Measurements from ENCODE around the gene FARSA. TPM values are rescaled to one million over a fixed set of nuclear protein-coding genes. Genes with fewer than 3 reads are reported as not detected.

The FARSA gene
- polyA plus RNA-seq, 2 of the 4 experiments (the other 2 are of a cell fraction), result 18.1 to 58.7 TPM

DNA sequence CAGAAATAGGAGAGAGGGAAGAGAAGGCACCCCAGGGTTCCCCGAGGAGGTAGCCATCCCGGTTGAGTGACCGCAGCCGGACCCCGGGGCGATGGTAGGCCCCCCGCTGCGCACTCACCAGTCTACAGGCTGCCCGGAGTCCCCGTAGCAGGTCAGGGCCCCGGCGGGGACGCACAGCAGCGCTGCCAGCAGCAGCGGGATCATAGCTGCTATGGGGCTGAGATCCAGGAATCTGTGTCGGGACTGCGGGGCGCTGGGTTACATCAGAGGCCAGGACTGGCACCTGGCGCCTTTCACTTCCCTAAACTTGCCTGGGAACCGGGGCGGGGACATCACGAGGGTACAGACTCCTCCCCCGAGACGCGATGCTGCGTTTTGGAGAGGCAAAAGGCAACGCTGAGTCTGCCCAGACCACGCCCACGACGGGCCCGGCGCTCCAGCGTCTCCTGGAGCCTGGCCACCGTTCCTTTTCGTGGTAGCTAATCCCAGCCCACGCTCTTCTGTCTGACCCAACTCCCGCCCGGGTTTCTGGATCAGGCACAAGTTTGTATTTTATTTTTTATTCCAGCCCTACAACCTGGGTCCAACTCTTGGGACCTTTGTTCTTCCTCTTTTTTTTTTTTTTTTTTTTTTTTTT, 52.2 kb downstream of the FARSA start, which contains the start of gene DNASE2 (continued):
- TF ChIP-seq BCL3 (IDR thresholded peaks at IDR 0.05) (0 out of 3 replicates have a peak, but pooled peaks have one; percentile 50), EHMT2 (IDR thresholded peaks at IDR 0.05; ENCODE audit: low read depth) (no peak), FOSB (CRISPR knock-in tag; IDR thresholded peaks at IDR 0.05) (no peak), SMC3 (IDR thresholded peaks at IDR 0.05) (no peak), CHD2 (IDR thresholded peaks at IDR 0.05; ENCODE audit: low read length, partially characterized antibody) (no peak), NFE2L2 (conservative IDR thresholded peaks at IDR 0.05; ENCODE audit: low read length) (no peak), NR3C1 (IDR thresholded peaks at IDR 0.05) (no peak), TFCP2L1 (CRISPR knock-in tag; IDR thresholded peaks at IDR 0.05) (no peak), FOXS1 (CRISPR knock-in tag; IDR thresholded peaks at IDR 0.05) (no peak), USF2 (IDR thresholded peaks at IDR 0.05) (no peak; the same call in 1 of the 2 replicates), NPAS2 (CRISPR knock-in tag; IDR thresholded peaks at IDR 0.05; ENCODE audit: borderline replicate concordance) (no peak), EHF (CRISPR knock-in tag; IDR thresholded peaks at IDR 0.05) (no peak), RFX5 (IDR thresholded peaks at IDR 0.05) (peak; percentile 62), ZFP36 (IDR thresholded peaks at IDR 0.05; ENCODE audit: borderline replicate concordance, partially characterized antibody) (no peak), HOXB5 (CRISPR knock-in tag; IDR thresholded peaks at IDR 0.05) (no peak), ZC3H11A (IDR thresholded peaks at IDR 0.05) (no peak), KDM5A (IDR thresholded peaks at IDR 0.05) (no peak), BHLHE40 (IDR thresholded peaks at IDR 0.05; ENCODE audit: low read depth, low read length) (no peak), TP53 (CRISPR knock-in tag; IDR thresholded peaks at IDR 0.05) (no peak), RAD21 (conservative IDR thresholded peaks at IDR 0.05 in 1 of 2, IDR thresholded peaks at IDR 0.05 in 1 of 2) (no peak), HOXB13 (CRISPR knock-in tag; IDR thresholded peaks at IDR 0.05; ENCODE audit: low read depth) (no peak)
- TF ChIP-seq, protein P1, sequence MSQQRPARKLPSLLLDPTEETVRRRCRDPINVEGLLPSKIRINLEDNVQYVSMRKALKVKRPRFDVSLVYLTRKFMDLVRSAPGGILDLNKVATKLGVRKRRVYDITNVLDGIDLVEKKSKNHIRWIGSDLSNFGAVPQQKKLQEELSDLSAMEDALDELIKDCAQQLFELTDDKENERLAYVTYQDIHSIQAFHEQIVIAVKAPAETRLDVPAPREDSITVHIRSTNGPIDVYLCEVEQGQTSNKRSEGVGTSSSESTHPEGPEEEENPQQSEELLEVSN (IDR thresholded peaks at IDR 0.05; ENCODE audit: borderline replicate concordance, low read depth), result no peak
- TF ChIP-seq, protein P2, sequence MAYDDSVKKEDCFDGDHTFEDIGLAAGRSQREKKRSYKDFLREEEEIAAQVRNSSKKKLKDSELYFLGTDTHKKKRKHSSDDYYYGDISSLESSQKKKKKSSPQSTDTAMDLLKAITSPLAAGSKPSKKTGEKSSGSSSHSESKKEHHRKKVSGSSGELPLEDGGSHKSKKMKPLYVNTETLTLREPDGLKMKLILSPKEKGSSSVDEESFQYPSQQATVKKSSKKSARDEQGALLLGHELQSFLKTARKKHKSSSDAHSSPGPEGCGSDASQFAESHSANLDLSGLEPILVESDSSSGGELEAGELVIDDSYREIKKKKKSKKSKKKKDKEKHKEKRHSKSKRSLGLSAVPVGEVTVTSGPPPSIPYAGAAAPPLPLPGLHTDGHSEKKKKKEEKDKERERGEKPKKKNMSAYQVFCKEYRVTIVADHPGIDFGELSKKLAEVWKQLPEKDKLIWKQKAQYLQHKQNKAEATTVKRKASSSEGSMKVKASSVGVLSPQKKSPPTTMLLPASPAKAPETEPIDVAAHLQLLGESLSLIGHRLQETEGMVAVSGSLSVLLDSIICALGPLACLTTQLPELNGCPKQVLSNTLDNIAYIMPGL (CRISPR knock-in tag; IDR thresholded peaks at IDR 0.05; ENCODE audit: borderline replicate concordance), result no peak
- TF ChIP-seq, protein P3, sequence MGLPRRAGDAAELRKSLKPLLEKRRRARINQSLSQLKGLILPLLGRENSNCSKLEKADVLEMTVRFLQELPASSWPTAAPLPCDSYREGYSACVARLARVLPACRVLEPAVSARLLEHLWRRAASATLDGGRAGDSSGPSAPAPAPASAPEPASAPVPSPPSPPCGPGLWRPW (IDR thresholded peaks at IDR 0.05), result no peak
- TF ChIP-seq, protein P4, sequence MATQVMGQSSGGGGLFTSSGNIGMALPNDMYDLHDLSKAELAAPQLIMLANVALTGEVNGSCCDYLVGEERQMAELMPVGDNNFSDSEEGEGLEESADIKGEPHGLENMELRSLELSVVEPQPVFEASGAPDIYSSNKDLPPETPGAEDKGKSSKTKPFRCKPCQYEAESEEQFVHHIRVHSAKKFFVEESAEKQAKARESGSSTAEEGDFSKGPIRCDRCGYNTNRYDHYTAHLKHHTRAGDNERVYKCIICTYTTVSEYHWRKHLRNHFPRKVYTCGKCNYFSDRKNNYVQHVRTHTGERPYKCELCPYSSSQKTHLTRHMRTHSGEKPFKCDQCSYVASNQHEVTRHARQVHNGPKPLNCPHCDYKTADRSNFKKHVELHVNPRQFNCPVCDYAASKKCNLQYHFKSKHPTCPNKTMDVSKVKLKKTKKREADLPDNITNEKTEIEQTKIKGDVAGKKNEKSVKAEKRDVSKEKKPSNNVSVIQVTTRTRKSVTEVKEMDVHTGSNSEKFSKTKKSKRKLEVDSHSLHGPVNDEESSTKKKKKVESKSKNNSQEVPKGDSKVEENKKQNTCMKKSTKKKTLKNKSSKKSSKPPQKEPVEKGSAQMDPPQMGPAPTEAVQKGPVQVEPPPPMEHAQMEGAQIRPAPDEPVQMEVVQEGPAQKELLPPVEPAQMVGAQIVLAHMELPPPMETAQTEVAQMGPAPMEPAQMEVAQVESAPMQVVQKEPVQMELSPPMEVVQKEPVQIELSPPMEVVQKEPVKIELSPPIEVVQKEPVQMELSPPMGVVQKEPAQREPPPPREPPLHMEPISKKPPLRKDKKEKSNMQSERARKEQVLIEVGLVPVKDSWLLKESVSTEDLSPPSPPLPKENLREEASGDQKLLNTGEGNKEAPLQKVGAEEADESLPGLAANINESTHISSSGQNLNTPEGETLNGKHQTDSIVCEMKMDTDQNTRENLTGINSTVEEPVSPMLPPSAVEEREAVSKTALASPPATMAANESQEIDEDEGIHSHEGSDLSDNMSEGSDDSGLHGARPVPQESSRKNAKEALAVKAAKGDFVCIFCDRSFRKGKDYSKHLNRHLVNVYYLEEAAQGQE (IDR thresholded peaks at IDR 0.05), result no peak

All from A549 (cell line).